ENCODE results near the gene LGALS13. TPM values are rescaled to one million over a fixed set of nuclear protein-coding genes. Genes with fewer than 3 reads are reported as not detected.

LGALS13 gene
- total and polyA plus RNA-seq, 2 donors (not counting 1 experiment from before 2014, with no cell fraction given): not detected

DNA sequence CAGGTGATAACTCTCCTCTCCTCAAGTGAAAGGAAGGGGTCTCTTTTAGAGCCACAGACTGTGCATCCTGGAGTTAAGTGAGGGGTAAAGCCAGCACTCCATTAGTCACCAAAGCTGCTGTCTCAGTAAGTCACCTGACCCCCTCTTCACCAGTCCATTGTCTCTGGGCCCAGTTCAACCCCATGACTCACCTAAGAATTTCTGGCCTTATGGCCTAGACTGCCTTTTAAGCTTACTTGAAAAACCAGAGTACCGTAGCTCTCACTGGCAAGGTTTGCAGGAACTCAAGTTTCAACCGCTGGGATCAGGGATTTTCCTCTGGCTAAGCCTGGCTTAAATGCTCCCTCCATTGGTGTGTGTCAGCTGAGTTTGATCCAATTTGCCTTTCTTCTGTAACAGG is 38.9 kb upstream of the LGALS13 start:
- H3K9ac ChIP-seq (ENCODE audit: insufficient read depth, low read length): no peak overlapping the region
- no peaks in the 10 kb centered on the region for H4K20me1 ChIP-seq (ENCODE audit: control insufficient read depth, extremely low read depth, insufficient read depth, low read length)
- no peak overlapping the region for H3K27ac ChIP-seq (ENCODE audit: insufficient read depth, low read length)
- H3K36me3 ChIP-seq (ENCODE audit: control insufficient read depth, insufficient read depth, low read length): no peaks in the 10 kb centered on the region
- TF ChIP-seq EZH2 (IDR thresholded peaks at IDR 0.05; ENCODE audit: low read length, missing control alignments): no peak
- TF ChIP-seq, protein P1, sequence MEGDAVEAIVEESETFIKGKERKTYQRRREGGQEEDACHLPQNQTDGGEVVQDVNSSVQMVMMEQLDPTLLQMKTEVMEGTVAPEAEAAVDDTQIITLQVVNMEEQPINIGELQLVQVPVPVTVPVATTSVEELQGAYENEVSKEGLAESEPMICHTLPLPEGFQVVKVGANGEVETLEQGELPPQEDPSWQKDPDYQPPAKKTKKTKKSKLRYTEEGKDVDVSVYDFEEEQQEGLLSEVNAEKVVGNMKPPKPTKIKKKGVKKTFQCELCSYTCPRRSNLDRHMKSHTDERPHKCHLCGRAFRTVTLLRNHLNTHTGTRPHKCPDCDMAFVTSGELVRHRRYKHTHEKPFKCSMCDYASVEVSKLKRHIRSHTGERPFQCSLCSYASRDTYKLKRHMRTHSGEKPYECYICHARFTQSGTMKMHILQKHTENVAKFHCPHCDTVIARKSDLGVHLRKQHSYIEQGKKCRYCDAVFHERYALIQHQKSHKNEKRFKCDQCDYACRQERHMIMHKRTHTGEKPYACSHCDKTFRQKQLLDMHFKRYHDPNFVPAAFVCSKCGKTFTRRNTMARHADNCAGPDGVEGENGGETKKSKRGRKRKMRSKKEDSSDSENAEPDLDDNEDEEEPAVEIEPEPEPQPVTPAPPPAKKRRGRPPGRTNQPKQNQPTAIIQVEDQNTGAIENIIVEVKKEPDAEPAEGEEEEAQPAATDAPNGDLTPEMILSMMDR (conservative IDR thresholded peaks at IDR 0.05 in 1 of 2, IDR thresholded peaks at IDR 0.05 in 1 of 2; ENCODE audit: low read depth in 1 of 2, low read length in 2 of 2): no peak
- H3K79me2 ChIP-seq (ENCODE audit: control insufficient read depth, insufficient read depth, low read length): no peaks in the 10 kb centered on the region
- DNase-seq (ENCODE audit: low read depth in 2 of 2): peak in 1 of 2 donors; percentile 70
- peaks cover 4% of the 10 kb centered on the region for H3K27me3 ChIP-seq (ENCODE audit: control insufficient read depth, insufficient read depth, low read length)
- H3K4me2 ChIP-seq (ENCODE audit: extremely low read depth, insufficient read depth, low read length): no peak overlapping the region
- H3K4me1 ChIP-seq (ENCODE audit: control insufficient read depth, extremely low read depth, insufficient read depth, low read length): no peaks in the 10 kb centered on the region
- no peak overlapping the region for H2AFZ ChIP-seq (ENCODE audit: low read length)
- no peak overlapping the region for H3K4me3 ChIP-seq (replicated peaks in 1 of 4; ENCODE audit: control extremely low read depth in 1 of 4, insufficient read depth in 1 of 4, low read depth in 3 of 4, low read length in 4 of 4)
- H3K9me3 ChIP-seq (ENCODE audit: control insufficient read depth, insufficient read depth, low read depth, low read length): no peaks in the 10 kb centered on the region

DNA sequence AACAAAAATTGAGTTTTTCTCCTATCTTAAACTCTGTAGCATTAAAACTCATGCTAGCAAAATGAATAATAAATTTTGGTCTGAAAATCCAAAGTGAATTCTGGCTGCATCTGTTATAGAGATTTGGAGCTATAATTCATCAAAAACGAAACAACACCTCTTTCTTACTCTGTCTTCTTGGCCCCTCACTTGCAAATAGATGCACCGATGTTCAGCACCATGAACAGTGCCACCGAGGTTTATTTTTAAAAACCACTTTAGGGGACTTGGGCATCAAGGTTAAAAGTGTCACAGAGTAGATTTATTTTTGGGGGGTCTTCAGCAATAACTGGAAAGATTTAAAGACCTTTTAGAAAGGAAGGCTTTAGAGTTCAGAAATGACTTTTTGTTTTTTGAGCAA is 36.3 kb upstream of the LGALS13 start:
- no peaks in the 10 kb centered on the region for H3K4me1 ChIP-seq (ENCODE audit: control insufficient read depth, extremely low read depth, insufficient read depth, low read length)
- no peaks in the 10 kb centered on the region for H3K79me2 ChIP-seq (ENCODE audit: control insufficient read depth, insufficient read depth, low read length)
- H3K9ac ChIP-seq (ENCODE audit: insufficient read depth, low read length): no peak overlapping the region
- no peaks in the 10 kb centered on the region for H3K9me3 ChIP-seq (ENCODE audit: control insufficient read depth, insufficient read depth, low read depth, low read length)
- H3K4me2 ChIP-seq (ENCODE audit: extremely low read depth, insufficient read depth, low read length): no peak overlapping the region
- no peak for DNase-seq (ENCODE audit: low read depth in 2 of 2)
- no peak overlapping the region for H3K27ac ChIP-seq (ENCODE audit: insufficient read depth, low read length)
- TF ChIP-seq, protein P1 (conservative IDR thresholded peaks at IDR 0.05 in 1 of 2, IDR thresholded peaks at IDR 0.05 in 1 of 2; ENCODE audit: low read depth in 1 of 2, low read length in 2 of 2): no peak
- TF ChIP-seq EZH2 (IDR thresholded peaks at IDR 0.05; ENCODE audit: low read length, missing control alignments): no peak
- no peaks in the 10 kb centered on the region for H3K36me3 ChIP-seq (ENCODE audit: control insufficient read depth, insufficient read depth, low read length)
- H4K20me1 ChIP-seq (ENCODE audit: control insufficient read depth, extremely low read depth, insufficient read depth, low read length): no peaks in the 10 kb centered on the region
- no peak overlapping the region for H3K4me3 ChIP-seq (replicated peaks in 1 of 4; ENCODE audit: control extremely low read depth in 1 of 4, insufficient read depth in 1 of 4, low read depth in 3 of 4, low read length in 4 of 4)
- H3K27me3 ChIP-seq (ENCODE audit: control insufficient read depth, insufficient read depth, low read length): no peaks in the 10 kb centered on the region
- H2AFZ ChIP-seq (ENCODE audit: low read length): no peak overlapping the region

DNA sequence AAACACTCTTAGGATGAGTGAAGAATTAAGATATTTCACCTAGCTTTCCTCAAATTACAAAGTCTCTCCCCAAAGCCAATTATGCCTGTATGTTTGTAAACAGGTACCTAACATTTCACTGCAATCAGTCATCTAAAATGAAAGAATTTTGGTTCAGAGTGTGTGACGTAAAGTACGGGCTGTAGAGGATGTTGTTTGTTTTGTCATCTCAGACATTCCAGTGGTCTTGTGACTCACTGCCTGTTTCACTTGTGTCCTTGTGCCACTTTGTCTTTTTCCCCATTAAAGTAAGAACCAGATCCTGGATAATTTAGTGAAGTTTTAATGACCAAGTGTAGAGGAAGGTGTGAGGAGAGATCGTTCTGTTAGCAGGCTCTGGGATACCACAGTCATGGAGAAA is 33.7 kb upstream of the LGALS13 start:
- H3K4me1 ChIP-seq (ENCODE audit: control insufficient read depth, extremely low read depth, insufficient read depth, low read length): no peaks in the 10 kb centered on the region
- H2AFZ ChIP-seq (ENCODE audit: low read length): no peak overlapping the region
- H3K27me3 ChIP-seq (ENCODE audit: control insufficient read depth, insufficient read depth, low read length): no peaks in the 10 kb centered on the region
- H3K9me3 ChIP-seq (ENCODE audit: control insufficient read depth, insufficient read depth, low read depth, low read length): no peaks in the 10 kb centered on the region
- no peak overlapping the region for H3K27ac ChIP-seq (ENCODE audit: insufficient read depth, low read length)
- peak in 1 of 2 donors; percentile 23 for DNase-seq (ENCODE audit: low read depth in 2 of 2)
- H3K4me2 ChIP-seq (ENCODE audit: extremely low read depth, insufficient read depth, low read length): no peak overlapping the region
- no peak for TF ChIP-seq EZH2 (IDR thresholded peaks at IDR 0.05; ENCODE audit: low read length, missing control alignments)
- TF ChIP-seq, protein P1 (conservative IDR thresholded peaks at IDR 0.05 in 1 of 2, IDR thresholded peaks at IDR 0.05 in 1 of 2; ENCODE audit: low read depth in 1 of 2, low read length in 2 of 2): no peak
- H3K4me3 ChIP-seq (replicated peaks in 1 of 4; ENCODE audit: control extremely low read depth in 1 of 4, insufficient read depth in 1 of 4, low read depth in 3 of 4, low read length in 4 of 4): no peak overlapping the region
- no peaks in the 10 kb centered on the region for H3K79me2 ChIP-seq (ENCODE audit: control insufficient read depth, insufficient read depth, low read length)
- no peaks in the 10 kb centered on the region for H4K20me1 ChIP-seq (ENCODE audit: control insufficient read depth, extremely low read depth, insufficient read depth, low read length)
- no peak overlapping the region for H3K9ac ChIP-seq (ENCODE audit: insufficient read depth, low read length)
- no peaks in the 10 kb centered on the region for H3K36me3 ChIP-seq (ENCODE audit: control insufficient read depth, insufficient read depth, low read length)
